ENCODE results near the gene P4HB.

P4HB gene

GRCh38 chr17:81885454-81885853 is 25.1 kb upstream of the P4HB start:
- Histone ChIP-seq H3K27ac (no peak overlapping the region), H3K4me3 (no peak overlapping the region)
- TF ChIP-seq CTCF (IDR thresholded peaks at IDR 0.05), result no peak
- DNase-seq (ENCODE audit: low spot score), result no peak

GRCh38 chr17:81884968-81885367 is 24.6 kb upstream of the P4HB start:
- TF ChIP-seq CTCF (IDR thresholded peaks at IDR 0.05), result no peak
- H3K4me3 ChIP-seq, result no peak overlapping the region
- peak overlapping the region in 1 of 2 donors; percentile 31 for H3K27ac ChIP-seq
- no peak for DNase-seq (ENCODE audit: low spot score)

GRCh38 chr17:81884520-81884919 is 24.2 kb upstream of the P4HB start:
- DNase-seq (ENCODE audit: low spot score), result no peak
- H3K27ac ChIP-seq, result peak overlapping the region in 1 of 2 donors; percentile 25
- no peak overlapping the region for H3K4me3 ChIP-seq
- no peak for TF ChIP-seq CTCF (IDR thresholded peaks at IDR 0.05)

- DNase-seq (ENCODE audit: low spot score), result no peak
- H3K27ac ChIP-seq, result no peak overlapping the region
- no peak for TF ChIP-seq CTCF (IDR thresholded peaks at IDR 0.05)
- no peak overlapping the region for H3K4me3 ChIP-seq
Measured at GRCh38 chr17:81879121-81879520, 18.8 kb upstream of the P4HB start.

GRCh38 chr17:81878294-81878693 is 18.0 kb upstream of the P4HB start:
- Histone ChIP-seq H3K27ac (no peak overlapping the region), H3K4me3 (no peak overlapping the region)
- no peak for TF ChIP-seq CTCF (IDR thresholded peaks at IDR 0.05)
- DNase-seq (ENCODE audit: low spot score), result no peak

- no peak for TF ChIP-seq CTCF (IDR thresholded peaks at IDR 0.05)
Measured at GRCh38 chr17:81877569-81877968, 17.2 kb upstream of the P4HB start.

GRCh38 chr17:81871387-81872230 is 11.3 kb upstream of the P4HB start:
- Histone ChIP-seq H3K27ac (peak overlapping the region; percentile 83 to 100), H3K4me3 (peak overlapping the region; percentile 90)
- TF ChIP-seq CTCF (IDR thresholded peaks at IDR 0.05), result no peak
- DNase-seq (ENCODE audit: low spot score), result peak; percentile 96

More at GRCh38 chr17:81877569-81877968, 17.2 kb upstream of the P4HB start:
- no peak overlapping the region for H3K27ac ChIP-seq
- no peak for DNase-seq (ENCODE audit: low spot score)
- H3K4me3 ChIP-seq, result no peak overlapping the region
